HG02610 (cell line): Measurements from ENCODE around the gene OR51B5.
A peak's percentile ranks its signal among the peaks of the same experiment; 100 is the strongest.
"Not testable (repeated sequence)": the region's sequence is repeated elsewhere in the genome, so short reads cannot be mapped to it uniquely, and the experiment has no call there.

Experiments used
- ATAC-seq: cut with Tn5 transposase; IDR thresholded peaks from one replicate; pipeline ENCODE4 v1.9.1; 2021; ENCODE audit warnings: mild to moderate bottlenecking, moderate library complexity; ENCODE audit not compliant: unreplicated experiment

Gene OR51B5

GRCh38 chr11:5343474-5344335, at the start of gene OR51B5:
TSS of gene OR51B5 (minus strand) at chr11:5343524. CDS start at chr11:5343524, 0 bp downstream.
- no peak for ATAC-seq

- ATAC-seq = no peak
Measured at GRCh38 chr11:5390210-5390609, 46.9 kb upstream of the OR51B5 start.

GRCh38 chr11:5384335-5384734, 41.0 kb upstream of the OR51B5 start:
- no peak for ATAC-seq

GRCh38 chr11:5383576-5383975, 40.3 kb upstream of the OR51B5 start, which contains the start of gene OR51M1:
TSS of gene OR51M1 (plus strand) at chr11:5383812. CDS start at chr11:5389399, 5,587 bp downstream.
- ATAC-seq = no peak

GRCh38 chr11:5380740-5381342, 37.5 kb upstream of the OR51B5 start:
- ATAC-seq = peak; percentile 81

- no peak for ATAC-seq
Measured at GRCh38 chr11:5369789-5370188, 26.5 kb upstream of the OR51B5 start.

GRCh38 chr11:5368502-5369043, 25.2 kb upstream of the OR51B5 start:
- no peak for ATAC-seq

- no peak for ATAC-seq
Measured at GRCh38 chr11:5367448-5368074, 24.2 kb upstream of the OR51B5 start.

- no peak for ATAC-seq
Measured at GRCh38 chr11:5366856-5367255, 23.5 kb upstream of the OR51B5 start.

GRCh38 chr11:5366365-5366764, 23.0 kb upstream of the OR51B5 start:
- not testable (repeated sequence) for ATAC-seq

- no peak for ATAC-seq
Measured at GRCh38 chr11:5364214-5364613, 20.9 kb upstream of the OR51B5 start.

GRCh38 chr11:5363679-5364078, 20.4 kb upstream of the OR51B5 start:
- no peak for ATAC-seq

- no peak for ATAC-seq
Measured at GRCh38 chr11:5362017-5362625, 18.8 kb upstream of the OR51B5 start.

- ATAC-seq = not testable (repeated sequence)
Measured at GRCh38 chr11:5356031-5356430, 12.7 kb upstream of the OR51B5 start.

- ATAC-seq = no peak
Measured at GRCh38 chr11:5351208-5351607, 7.9 kb upstream of the OR51B5 start, which contains the start of gene OR51B6. TSS of gene OR51B6 (plus strand) at chr11:5351508. CDS start at chr11:5351508, 0 bp downstream.

- no peak for ATAC-seq
Measured at GRCh38 chr11:5349550-5349949, 6.2 kb upstream of the OR51B5 start.

- ATAC-seq = no peak
Measured at GRCh38 chr11:5348551-5349194, 5.3 kb upstream of the OR51B5 start.

GRCh38 chr11:5345831-5346230, 2.5 kb upstream of the OR51B5 start:
- ATAC-seq = no peak

- peak; percentile 39 for ATAC-seq
Measured at GRCh38 chr11:5339771-5340322, 3.5 kb downstream of the OR51B5 start.

- not testable (repeated sequence) for ATAC-seq
Measured at GRCh38 chr11:5337253-5337652, 6.1 kb downstream of the OR51B5 start.
